Measurements from ENCODE around the gene TMED4.

DNA sequence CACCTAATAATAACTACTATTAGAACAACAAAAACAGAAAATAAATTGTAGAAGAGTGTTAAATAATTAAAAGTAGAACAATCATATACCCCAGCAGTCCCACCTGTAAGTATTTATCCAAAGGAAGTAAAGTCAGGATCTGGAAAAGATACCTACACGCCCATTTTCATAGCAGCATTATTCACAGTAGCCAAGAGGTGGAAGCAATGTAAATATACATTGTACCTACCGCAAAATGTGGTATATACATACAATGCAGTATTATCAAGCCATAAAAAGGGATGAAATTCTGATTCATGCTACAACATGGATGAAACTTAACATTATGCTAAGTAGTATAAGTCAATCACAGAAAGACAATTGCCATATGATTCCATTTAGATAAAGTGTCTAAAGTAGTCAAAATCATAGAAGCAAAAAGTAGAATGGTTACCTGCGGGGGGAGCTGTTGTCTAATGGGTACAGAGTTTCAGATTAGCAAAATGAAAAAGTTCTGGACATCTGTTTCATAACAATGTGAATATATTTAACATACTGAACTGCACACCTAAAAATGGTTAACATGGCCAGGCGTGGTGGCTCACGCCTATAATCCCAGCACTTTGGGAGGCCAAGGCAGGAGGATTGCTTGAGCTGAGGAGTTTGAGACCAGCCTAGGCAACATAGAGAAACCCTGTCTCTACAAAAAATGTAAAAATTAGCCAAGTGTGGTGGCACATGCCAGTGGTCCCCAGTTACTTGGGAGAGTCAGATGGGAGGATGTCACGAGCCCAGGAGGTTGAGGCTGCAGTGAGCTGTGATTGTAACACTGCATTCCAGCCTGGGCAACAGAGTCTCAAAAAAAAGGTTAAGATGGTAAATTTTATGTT lies 6.0 kb upstream of the TMED4 start:
- TF ChIP-seq CTCF (IDR thresholded peaks at IDR 0.05) (no peak), POLR2A (IDR thresholded peaks at IDR 0.05) (no peak)

All from lower leg skin (tissue), 3 donors.